Measurements from ENCODE around the gene ADCY10.
"Not testable (repeated sequence)": the region's sequence is repeated elsewhere in the genome, so short reads cannot be mapped to it uniquely, and the experiment has no call there.

- not testable (repeated sequence) for TF ChIP-seq CTCF (IDR thresholded peaks at IDR 0.05; ENCODE audit: insufficient read depth, low read depth, low read length); EZH2 (IDR thresholded peaks at IDR 0.05; ENCODE audit: insufficient read depth, low read length)
Measured at GRCh38 chr1:167866326-167866725, 47.6 kb downstream of the ADCY10 start.
